SK-N-SH (cell line): Measurements from ENCODE around the gene BPIFB3. TPM values are rescaled to one million over a fixed set of nuclear protein-coding genes. Genes with fewer than 3 reads are reported as not detected.

Experiments
- CTCF ChIA-PET: fragments of 300-600, 350-600 bp; formaldehyde crosslinking; extraction: SDS; loops from one replicate; lab custom pipeline; 2021; lab: Yijun Ruan, JAX
- POLR2A ChIA-PET: fragments of 350-600 bp; sonication (Branson Sonifier 250); formaldehyde crosslinking; extraction: SDS; loops from one replicate; lab custom pipeline; 2020; ENCODE audit warnings: antibody characterized with exemption, inconsistent platforms; lab: Yijun Ruan, JAX
- DNase-seq: peaks from one replicate; pipeline ENCODE4 v3.0.0; 2012
- H2AFZ ChIP-seq: fragments of 200-600 bp; sonication (generic); 2 replicates; pipeline ENCODE4 v1.8.1; 2016; ENCODE audit warnings: antibody characterized with exemption, mild to moderate bottlenecking, low read depth
- H3F3A ChIP-seq: fragments of 200-600 bp; sonication (generic); replicated peaks from 2 replicates; pipeline ENCODE3; 2016; ENCODE audit warnings: antibody characterized with exemption, mild to moderate bottlenecking; ENCODE audit not compliant: insufficient read depth
- H3K27ac ChIP-seq, 2 experiments: fragments of 200-500 bp in 1 of 2; fragments of 200-600 bp in 1 of 2; sonication (Bioruptor generic) in 1 of 2; sonication (generic), shearing (Covaris generic) in 1 of 2; 2 replicates each; pipeline versions ENCODE4 v1.5.1 to v1.6.1; 2014 to 2016; ENCODE audit warnings: low read depth in 2 of 2, inconsistent platforms in 1 of 2, low read length in 1 of 2, mild to moderate bottlenecking in 1 of 2, mixed read lengths in 1 of 2
- H3K27me3 ChIP-seq: fragments of 200-600 bp; sonication (generic), shearing (Covaris generic); 2 replicates; pipeline ENCODE4 v1.6.1; 2016; ENCODE audit warnings: mixed run types; ENCODE audit not compliant: insufficient read depth
- H3K36me3 ChIP-seq, 2 experiments: fragments of 200-500 bp in 1 of 2; fragments of 200-600 bp in 1 of 2; sonication (Bioruptor generic) in 1 of 2; sonication (generic) in 1 of 2; replicated peaks in 1 of 2; 2 replicates each; pipeline versions ENCODE3 to v1.5.1; 2014 to 2016; ENCODE audit warnings: low read length in 1 of 2, mild to moderate bottlenecking in 1 of 2; ENCODE audit not compliant: insufficient read depth in 2 of 2, control insufficient read depth in 1 of 2
- H3K4me1 ChIP-seq, 2 experiments: fragments of 200-500 bp in 1 of 2; fragments of 200-600 bp in 1 of 2; sonication (Bioruptor generic) in 1 of 2; sonication (generic), shearing (Covaris generic) in 1 of 2; 2 replicates each; pipeline versions ENCODE4 v1.5.1 to v1.6.1; 2014 to 2016; ENCODE audit warnings: low read depth in 1 of 2, low read length in 1 of 2, mixed run types in 1 of 2; ENCODE audit not compliant: insufficient read depth in 2 of 2, control insufficient read depth in 1 of 2
- H3K4me2 ChIP-seq: fragments of 200-600 bp; sonication (generic), shearing (Covaris generic); 2 replicates; pipeline ENCODE4 v1.6.1; 2017; ENCODE audit warnings: mixed run types
- H3K4me3 ChIP-seq, 2 experiments: fragments of 200-500 bp in 1 of 2; fragments of 200-600 bp in 1 of 2; sonication (Bioruptor generic) in 1 of 2; sonication (generic), shearing (Covaris generic) in 1 of 2; 2 replicates each; pipeline versions ENCODE4 v1.5.1 to v1.8.1; 2014 to 2016; ENCODE audit warnings: low read depth in 2 of 2, inconsistent platforms in 1 of 2, low read length in 1 of 2, mild to moderate bottlenecking in 1 of 2, mixed read lengths in 1 of 2, moderate library complexity in 1 of 2
- H3K79me2 ChIP-seq: fragments of 200-600 bp; sonication (generic); 2 replicates; pipeline ENCODE4 v1.8.1; 2017; ENCODE audit warnings: mild to moderate bottlenecking; ENCODE audit not compliant: insufficient read depth
- H3K9ac ChIP-seq: fragments of 200-600 bp; sonication (generic); 2 replicates; pipeline ENCODE4 v1.6.1; 2017; ENCODE audit warnings: mixed run types
- H3K9me2 ChIP-seq: fragments of 200-600 bp; sonication (generic); 2 replicates; pipeline ENCODE4 v1.6.1; 2017; ENCODE audit warnings: mixed run types
- H3K9me3 ChIP-seq: fragments of 200-600 bp; sonication (generic); 2 replicates; pipeline ENCODE4 v1.6.1; 2017; ENCODE audit warnings: mixed run types, mild to moderate bottlenecking, moderate library complexity
- H4K20me1 ChIP-seq: fragments of 200-600 bp; sonication (generic); 2 replicates; pipeline ENCODE4 v1.6.1; 2017; ENCODE audit warnings: mild to moderate bottlenecking, mixed run types; ENCODE audit not compliant: insufficient read depth
- CHD2 ChIP-seq: fragments of 150-350 bp; IDR thresholded peaks from 2 replicates; pipeline ENCODE4 v1.6.1; 2018; ENCODE audit warnings: low read length; ENCODE audit not compliant: partially characterized antibody
- ELF1 ChIP-seq: IDR thresholded peaks from 2 replicates; pipeline ENCODE4 v1.4.0; 2012
- EZH2phosphoT487 ChIP-seq: fragments of 200-600 bp; sonication (generic); IDR thresholded peaks from 2 replicates; pipeline ENCODE4 v1.6.1; 2017; ENCODE audit warnings: low read depth, mixed run types, mild to moderate bottlenecking, antibody characterized with exemption, moderate library complexity, borderline replicate concordance
- GABPA ChIP-seq: IDR thresholded peaks from 2 replicates; pipeline ENCODE4 v1.4.0; 2012; ENCODE audit warnings: low read depth, mild to moderate bottlenecking
- GATA2 ChIP-seq: sonication (generic); formaldehyde crosslinking; IDR thresholded peaks from 2 replicates; pipeline ENCODE4 v1.5.0; 2020; ENCODE audit warnings: mild to moderate bottlenecking, missing genetic modification reagents
- JUND ChIP-seq: IDR thresholded peaks from 2 replicates; pipeline ENCODE4 v1.4.0; 2012
- MEF2A ChIP-seq: IDR thresholded peaks from 2 replicates; pipeline ENCODE4 v1.4.0; 2012; ENCODE audit warnings: low read depth, borderline replicate concordance
- MXI1 ChIP-seq: IDR thresholded peaks from 2 replicates; pipeline ENCODE4 v1.6.1; 2012; ENCODE audit warnings: mild to moderate bottlenecking, low read depth, low read length, improper control_type of control experiment
- NRF1 ChIP-seq: IDR thresholded peaks from 2 replicates; pipeline ENCODE4 v1.6.1; 2012; ENCODE audit warnings: low read depth, mild to moderate bottlenecking, low read length
- RAD21 ChIP-seq: IDR thresholded peaks from 2 replicates; pipeline ENCODE4 v1.6.1; 2012; ENCODE audit warnings: mild to moderate bottlenecking, low read length
- RCOR1 ChIP-seq: fragments of 150-350 bp; IDR thresholded peaks from 2 replicates; pipeline ENCODE4 v1.6.1; 2017; ENCODE audit warnings: antibody characterized with exemption, low read length
- RFX5 ChIP-seq: IDR thresholded peaks from 2 replicates; pipeline ENCODE4 v1.6.1; 2012; ENCODE audit warnings: mild to moderate bottlenecking, improper control_type of control experiment, low read length
- RXRA ChIP-seq: IDR thresholded peaks from 2 replicates; pipeline ENCODE4 v1.4.0; 2012; ENCODE audit warnings: low read depth, mild to moderate bottlenecking, borderline replicate concordance
- SIN3A ChIP-seq: IDR thresholded peaks from 2 replicates; pipeline ENCODE4 v1.6.1; 2012; ENCODE audit warnings: low read depth, mild to moderate bottlenecking, low read length, moderate library complexity, borderline replicate concordance
- TCF12 ChIP-seq: IDR thresholded peaks from 2 replicates; pipeline ENCODE4 v1.4.0; 2012
- WGBS: methylation state at CpG from one replicate; pipeline ENCODE4 v1.1.6; 2017; ENCODE audit warnings: low lambda C conversion rate; 5-methylcytosine and 5-hydroxymethylcytosine counted together
- polyA plus RNA-seq, 3 experiments: library from polyadenylated mRNA; depleted of rRNA; stranded (reverse); fragments of >200 nt; gene quantifications; 2 replicates each; pipeline ENCODE4 v1.2.3, GENCODE V29; 2012
- TF ChIP-seq, protein P1 (sequence below): fragments of 150-350 bp; IDR thresholded peaks from 2 replicates; pipeline ENCODE4 v1.6.1; 2017; ENCODE audit warnings: antibody characterized with exemption, low read length, low read depth, borderline replicate concordance
- TF ChIP-seq, protein P2 (sequence below): IDR thresholded peaks from 2 replicates; pipeline ENCODE4 v1.4.0; 2012; ENCODE audit warnings: low read depth, borderline replicate concordance
- TF ChIP-seq, protein P3 (sequence below): IDR thresholded peaks from 2 replicates; pipeline ENCODE4 v1.4.0; 2012; ENCODE audit warnings: low read depth
- TF ChIP-seq, protein P4 (sequence below): IDR thresholded peaks from 2 replicates; pipeline ENCODE4 v1.6.1; 2012; ENCODE audit warnings: mild to moderate bottlenecking, low read depth, low read length, moderate library complexity

Gene BPIFB3
- polyA plus RNA-seq, 1 of the 3 experiments (the other 2 are of a cell fraction): not detected

DNA sequence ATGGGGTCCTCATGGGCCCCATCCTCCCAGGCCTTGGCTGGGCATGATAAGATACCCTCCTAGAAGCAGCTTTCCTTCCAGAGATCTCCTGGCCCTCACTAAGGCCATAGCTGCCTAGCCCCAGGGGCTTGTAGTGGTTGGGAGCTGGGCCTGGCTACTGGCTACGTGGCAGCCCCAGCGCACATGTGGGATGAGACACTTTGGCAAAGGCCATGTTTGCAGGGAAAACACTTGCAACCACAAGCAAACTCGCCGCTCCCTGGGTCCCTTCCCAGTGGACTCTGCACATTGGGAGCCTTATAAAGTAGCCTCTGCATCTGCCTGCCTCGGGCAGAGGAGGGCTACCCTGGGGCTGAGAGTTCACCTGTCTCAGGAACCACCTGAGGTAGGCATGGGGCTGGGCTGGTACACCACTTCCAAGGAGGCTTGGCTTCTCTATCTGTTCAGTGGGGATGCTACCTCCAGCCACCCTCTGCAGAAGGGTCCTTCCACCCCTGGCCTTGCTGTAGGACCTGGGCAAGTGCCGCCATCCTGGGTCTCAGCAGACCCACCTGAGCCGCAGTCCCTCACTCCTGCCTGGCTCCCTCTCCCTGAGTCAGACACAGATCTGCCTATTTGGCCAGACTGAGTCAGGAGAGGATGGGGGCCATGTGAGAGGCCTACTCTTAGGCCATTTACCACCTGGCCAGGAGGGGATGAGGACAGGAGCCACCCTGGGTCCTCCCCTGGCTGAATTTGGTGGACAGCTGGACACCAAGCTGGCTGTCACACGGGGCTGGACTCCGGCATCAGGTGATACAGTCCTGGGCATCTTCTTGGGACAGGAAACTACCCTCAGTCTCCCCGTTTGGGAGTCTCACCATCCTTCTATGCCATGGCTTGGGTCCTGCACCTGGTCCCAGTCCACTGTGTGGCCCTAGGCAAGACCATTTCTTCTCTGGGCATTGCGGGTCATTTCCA lies 46.0 kb upstream of the BPIFB3 start, which contains the start of gene BPIFB2:
TSS of gene BPIFB2 (plus strand) at position 329 of the 960 bp plus-strand sequence. CDS start 871 bp downstream, outside the sequence.
- Histone ChIP-seq H3K27me3 (peaks cover 23% of the 10 kb centered on the region), H3K79me2 (no peaks in the 10 kb centered on the region), H3K27ac (no peak within 1 kb of the TSS), H3K9ac (no peak within 1 kb of the TSS), H3K4me1 (no peaks in the 10 kb centered on the region), H4K20me1 (no peaks in the 10 kb centered on the region), H3K4me3 (no peak within 1 kb of the TSS), H3F3A (no peaks in the 10 kb centered on the region), H3K9me2 (no peaks in the 10 kb centered on the region), H2AFZ (no peak within 1 kb of the TSS), H3K9me3 (no peaks in the 10 kb centered on the region), H3K36me3 (no peaks in the 10 kb centered on the region), H3K4me2 (no peak within 1 kb of the TSS)
- TF ChIP-seq SIN3A (no peak), NRF1 (no peak), GABPA (no peak), RCOR1 (no peak), MXI1 (no peak), RXRA (no peak), GATA2 (no peak), ELF1 (no peak), TCF12 (no peak), EZH2phosphoT487 (no peak), RFX5 (no peak), MEF2A (no peak), CHD2 (no peak), RAD21 (no peak), JUND (no peak)
- TF ChIP-seq, protein P1, sequence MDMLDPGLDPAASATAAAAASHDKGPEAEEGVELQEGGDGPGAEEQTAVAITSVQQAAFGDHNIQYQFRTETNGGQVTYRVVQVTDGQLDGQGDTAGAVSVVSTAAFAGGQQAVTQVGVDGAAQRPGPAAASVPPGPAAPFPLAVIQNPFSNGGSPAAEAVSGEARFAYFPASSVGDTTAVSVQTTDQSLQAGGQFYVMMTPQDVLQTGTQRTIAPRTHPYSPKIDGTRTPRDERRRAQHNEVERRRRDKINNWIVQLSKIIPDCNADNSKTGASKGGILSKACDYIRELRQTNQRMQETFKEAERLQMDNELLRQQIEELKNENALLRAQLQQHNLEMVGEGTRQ: no peak
- TF ChIP-seq, protein P2, sequence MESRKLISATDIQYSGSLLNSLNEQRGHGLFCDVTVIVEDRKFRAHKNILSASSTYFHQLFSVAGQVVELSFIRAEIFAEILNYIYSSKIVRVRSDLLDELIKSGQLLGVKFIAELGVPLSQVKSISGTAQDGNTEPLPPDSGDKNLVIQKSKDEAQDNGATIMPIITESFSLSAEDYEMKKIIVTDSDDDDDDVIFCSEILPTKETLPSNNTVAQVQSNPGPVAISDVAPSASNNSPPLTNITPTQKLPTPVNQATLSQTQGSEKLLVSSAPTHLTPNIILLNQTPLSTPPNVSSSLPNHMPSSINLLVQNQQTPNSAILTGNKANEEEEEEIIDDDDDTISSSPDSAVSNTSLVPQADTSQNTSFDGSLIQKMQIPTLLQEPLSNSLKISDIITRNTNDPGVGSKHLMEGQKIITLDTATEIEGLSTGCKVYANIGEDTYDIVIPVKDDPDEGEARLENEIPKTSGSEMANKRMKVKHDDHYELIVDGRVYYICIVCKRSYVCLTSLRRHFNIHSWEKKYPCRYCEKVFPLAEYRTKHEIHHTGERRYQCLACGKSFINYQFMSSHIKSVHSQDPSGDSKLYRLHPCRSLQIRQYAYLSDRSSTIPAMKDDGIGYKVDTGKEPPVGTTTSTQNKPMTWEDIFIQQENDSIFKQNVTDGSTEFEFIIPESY: no peak
- TF ChIP-seq, protein P3, sequence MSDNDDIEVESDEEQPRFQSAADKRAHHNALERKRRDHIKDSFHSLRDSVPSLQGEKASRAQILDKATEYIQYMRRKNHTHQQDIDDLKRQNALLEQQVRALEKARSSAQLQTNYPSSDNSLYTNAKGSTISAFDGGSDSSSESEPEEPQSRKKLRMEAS: no peak
- TF ChIP-seq, protein P4, sequence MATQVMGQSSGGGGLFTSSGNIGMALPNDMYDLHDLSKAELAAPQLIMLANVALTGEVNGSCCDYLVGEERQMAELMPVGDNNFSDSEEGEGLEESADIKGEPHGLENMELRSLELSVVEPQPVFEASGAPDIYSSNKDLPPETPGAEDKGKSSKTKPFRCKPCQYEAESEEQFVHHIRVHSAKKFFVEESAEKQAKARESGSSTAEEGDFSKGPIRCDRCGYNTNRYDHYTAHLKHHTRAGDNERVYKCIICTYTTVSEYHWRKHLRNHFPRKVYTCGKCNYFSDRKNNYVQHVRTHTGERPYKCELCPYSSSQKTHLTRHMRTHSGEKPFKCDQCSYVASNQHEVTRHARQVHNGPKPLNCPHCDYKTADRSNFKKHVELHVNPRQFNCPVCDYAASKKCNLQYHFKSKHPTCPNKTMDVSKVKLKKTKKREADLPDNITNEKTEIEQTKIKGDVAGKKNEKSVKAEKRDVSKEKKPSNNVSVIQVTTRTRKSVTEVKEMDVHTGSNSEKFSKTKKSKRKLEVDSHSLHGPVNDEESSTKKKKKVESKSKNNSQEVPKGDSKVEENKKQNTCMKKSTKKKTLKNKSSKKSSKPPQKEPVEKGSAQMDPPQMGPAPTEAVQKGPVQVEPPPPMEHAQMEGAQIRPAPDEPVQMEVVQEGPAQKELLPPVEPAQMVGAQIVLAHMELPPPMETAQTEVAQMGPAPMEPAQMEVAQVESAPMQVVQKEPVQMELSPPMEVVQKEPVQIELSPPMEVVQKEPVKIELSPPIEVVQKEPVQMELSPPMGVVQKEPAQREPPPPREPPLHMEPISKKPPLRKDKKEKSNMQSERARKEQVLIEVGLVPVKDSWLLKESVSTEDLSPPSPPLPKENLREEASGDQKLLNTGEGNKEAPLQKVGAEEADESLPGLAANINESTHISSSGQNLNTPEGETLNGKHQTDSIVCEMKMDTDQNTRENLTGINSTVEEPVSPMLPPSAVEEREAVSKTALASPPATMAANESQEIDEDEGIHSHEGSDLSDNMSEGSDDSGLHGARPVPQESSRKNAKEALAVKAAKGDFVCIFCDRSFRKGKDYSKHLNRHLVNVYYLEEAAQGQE: no peak
- no peak for DNase-seq
- ChIA-PET CTCF (no interaction called here), POLR2A (no interaction called here)
- WGBS: 38% methylated on average over 3 of the region's 11 CpGs
